Mucosa of descending colon (tissue), 3 donors: ENCODE results near the gene GALNT7. TPM values are rescaled to one million over a fixed set of nuclear protein-coding genes. Genes with fewer than 3 reads are reported as not detected.

Experiments used
- ATAC-seq: fragments of 200-7000 bp; cut with Tn5 transposase; one replicate; pipeline ENCODE4 v1.9.1; 2020; ENCODE audit warnings: mild to moderate bottlenecking, moderate library complexity
- DNase-seq, 3 donors: peaks; one replicate each; pipeline ENCODE4 v3.0.0-alpha.2; 2020
- H3K36me3 ChIP-seq: fragments of 200-600 bp; one replicate; pipeline ENCODE4 v1.8.0; 2021; ENCODE audit warnings: low read depth, mild to moderate bottlenecking
- H3K4me1 ChIP-seq: fragments of 200-600 bp; one replicate; pipeline ENCODE4 v1.8.0; 2021; ENCODE audit warnings: low read depth, mild to moderate bottlenecking
- H3K4me3 ChIP-seq: fragments of 200-600 bp; one replicate; pipeline ENCODE4 v1.8.0; 2021; ENCODE audit warnings: mild to moderate bottlenecking
- H3K9me3 ChIP-seq: fragments of 200-600 bp; one replicate; pipeline ENCODE4 v1.8.0; 2021; ENCODE audit warnings: mild to moderate bottlenecking
- intact Hi-C, 2 donors: fragments of 100-400 bp; cut with DNase I in 1 of 2; cut with micrococcal nuclease in 1 of 2; formaldehyde crosslinking; loops; one replicate each; pipeline versions ENCODE4 v1.11.0 to v1.11.1; 2022; cut with DNase I, micrococcal nuclease
- total RNA-seq, 3 donors: library from RNA; stranded (reverse); fragmentation: NEBNext Ultra II Directional in 2 of 3; extraction: Animal tissue kit (Norgen Biotek cat#: 25700) in 2 of 3; gene quantifications; one replicate each; pipeline versions ENCODE4 v1.2.1 to v1.2.4, GENCODE V29; 2021 to 2023
- TF ChIP-seq, protein P1 (sequence below): fragments of 200-600 bp; IDR thresholded peaks from one replicate; pipeline ENCODE4 v1.8.0; 2022; ENCODE audit warnings: antibody characterized with exemption, mild to moderate bottlenecking
- donor health status: DM: no; HTN: no; CAD: no; lungs with moderate emphysema.
- donor health status: DM: no; HTN: no; CAD: no.
- donor health status: DM: no; HTN: yes; CAD: no.

GALNT7 gene
- total RNA-seq, 3 donors from 2014 or later: 61.4 to 141 (median 109) TPM

DNA sequence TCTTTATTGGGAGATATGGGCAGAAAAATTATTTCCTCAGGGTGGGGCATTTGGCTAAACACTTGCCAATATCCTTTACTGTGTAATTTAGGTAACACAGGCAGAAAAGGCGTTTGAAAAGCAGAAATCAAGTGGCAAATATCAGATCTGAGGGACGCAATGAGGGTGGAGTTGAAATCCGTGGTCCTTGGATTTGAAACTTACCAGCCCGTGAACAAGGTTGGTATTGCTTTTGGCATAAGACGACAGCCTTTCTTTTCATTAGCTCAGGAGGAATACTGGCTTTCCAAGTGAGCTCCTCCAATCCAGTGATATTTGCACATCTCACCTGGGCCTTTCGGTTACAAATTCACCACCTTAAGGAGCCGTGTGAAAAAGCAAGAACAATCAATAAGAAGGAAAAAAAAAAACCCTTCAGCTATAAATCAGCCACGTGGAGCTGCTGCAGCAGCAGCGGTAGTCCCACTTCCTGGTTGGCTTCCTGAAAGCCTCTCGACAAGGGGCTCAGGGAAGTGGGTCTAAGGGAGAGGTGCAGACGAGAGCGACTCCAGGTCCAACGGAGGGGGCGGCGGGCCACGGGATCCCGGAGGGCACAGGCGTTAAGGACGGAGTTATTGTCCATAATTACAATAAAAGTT lies 734 bp upstream of the GALNT7 start:
- H3K9me3 ChIP-seq: no peaks in the 10 kb centered on the region
- H3K4me1 ChIP-seq: peaks cover 10% of the 10 kb centered on the region
- DNase-seq (peak; percentile 71 to 81 (median 78)), ATAC-seq (peak; percentile 62)
- H3K36me3 ChIP-seq: no peaks in the 10 kb centered on the region
- TF ChIP-seq, protein P1, sequence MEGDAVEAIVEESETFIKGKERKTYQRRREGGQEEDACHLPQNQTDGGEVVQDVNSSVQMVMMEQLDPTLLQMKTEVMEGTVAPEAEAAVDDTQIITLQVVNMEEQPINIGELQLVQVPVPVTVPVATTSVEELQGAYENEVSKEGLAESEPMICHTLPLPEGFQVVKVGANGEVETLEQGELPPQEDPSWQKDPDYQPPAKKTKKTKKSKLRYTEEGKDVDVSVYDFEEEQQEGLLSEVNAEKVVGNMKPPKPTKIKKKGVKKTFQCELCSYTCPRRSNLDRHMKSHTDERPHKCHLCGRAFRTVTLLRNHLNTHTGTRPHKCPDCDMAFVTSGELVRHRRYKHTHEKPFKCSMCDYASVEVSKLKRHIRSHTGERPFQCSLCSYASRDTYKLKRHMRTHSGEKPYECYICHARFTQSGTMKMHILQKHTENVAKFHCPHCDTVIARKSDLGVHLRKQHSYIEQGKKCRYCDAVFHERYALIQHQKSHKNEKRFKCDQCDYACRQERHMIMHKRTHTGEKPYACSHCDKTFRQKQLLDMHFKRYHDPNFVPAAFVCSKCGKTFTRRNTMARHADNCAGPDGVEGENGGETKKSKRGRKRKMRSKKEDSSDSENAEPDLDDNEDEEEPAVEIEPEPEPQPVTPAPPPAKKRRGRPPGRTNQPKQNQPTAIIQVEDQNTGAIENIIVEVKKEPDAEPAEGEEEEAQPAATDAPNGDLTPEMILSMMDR: no peak
- intact Hi-C loops: no loop called here
- H3K4me3 ChIP-seq: peak overlapping the region; percentile 83

DNA sequence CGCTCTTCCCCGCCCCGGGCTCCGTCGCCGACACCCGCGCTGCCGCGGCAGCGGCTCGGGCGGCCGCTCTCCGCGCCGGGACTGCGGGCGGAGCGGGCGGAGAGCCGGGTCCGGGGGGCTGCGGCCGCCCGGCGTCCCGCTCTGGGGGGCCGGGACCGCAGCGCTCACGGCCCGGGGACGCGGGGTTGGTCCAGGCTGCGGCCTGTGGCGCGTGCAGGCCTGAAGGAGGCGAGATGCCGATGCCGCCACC lies 492 bp downstream of the GALNT7 start:
- peak overlapping the region; percentile 83 for H3K4me3 ChIP-seq
- TF ChIP-seq, protein P1: no peak
- H3K4me1 ChIP-seq: peaks cover 10% of the 10 kb centered on the region
- ATAC-seq (no peak), DNase-seq (no peak)
- no peaks in the 10 kb centered on the region for H3K9me3 ChIP-seq
- intact Hi-C loops: no loop called here
- H3K36me3 ChIP-seq: no peaks in the 10 kb centered on the region

DNA sequence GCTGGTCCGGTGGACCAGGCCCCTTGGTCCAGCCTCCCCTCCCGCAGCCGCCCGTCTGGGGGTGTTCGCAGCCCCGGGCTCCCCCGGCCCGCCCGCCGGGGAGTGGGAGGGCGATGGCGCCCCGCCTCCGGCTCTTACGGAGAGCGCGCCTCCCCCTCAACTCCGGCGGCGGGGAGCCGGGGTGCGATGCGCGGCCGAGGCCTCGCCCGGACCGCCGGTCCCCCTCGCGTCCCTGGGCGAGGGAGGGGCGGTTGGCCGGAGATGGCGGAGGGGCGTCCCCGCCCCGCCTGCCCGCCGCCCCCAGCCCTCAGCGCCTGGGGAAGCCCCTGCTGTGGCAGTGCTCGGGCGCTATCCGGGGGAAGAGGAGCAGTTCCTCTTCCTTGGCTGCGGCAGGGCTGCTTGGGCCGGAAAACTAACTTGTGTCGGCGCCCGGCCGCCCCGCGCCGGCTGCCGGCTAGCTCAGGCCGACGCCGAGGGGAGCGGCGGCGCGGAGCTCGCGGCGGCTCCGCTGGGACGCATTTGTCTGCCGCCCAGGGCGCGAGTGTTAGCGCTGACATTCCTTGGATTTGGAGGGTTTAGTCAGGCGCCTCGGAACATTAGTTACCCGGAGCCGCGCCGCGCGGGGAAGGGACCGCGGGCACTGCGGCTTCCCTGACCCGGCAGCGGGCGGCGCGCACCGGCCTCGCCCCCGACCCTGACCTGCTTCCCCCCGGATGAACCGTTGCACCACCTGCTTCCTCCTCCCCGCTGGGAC lies 994 bp downstream of the GALNT7 start:
- H3K4me1 ChIP-seq: peaks cover 10% of the 10 kb centered on the region
- intact Hi-C loops: no loop called here
- TF ChIP-seq, protein P1: no peak
- H3K9me3 ChIP-seq: no peaks in the 10 kb centered on the region
- H3K4me3 ChIP-seq: peak overlapping the region; percentile 83
- peak; percentile 58 for ATAC-seq
- DNase-seq: peak; percentile 59 to 83 (median 77)
- H3K36me3 ChIP-seq: no peaks in the 10 kb centered on the region

DNA sequence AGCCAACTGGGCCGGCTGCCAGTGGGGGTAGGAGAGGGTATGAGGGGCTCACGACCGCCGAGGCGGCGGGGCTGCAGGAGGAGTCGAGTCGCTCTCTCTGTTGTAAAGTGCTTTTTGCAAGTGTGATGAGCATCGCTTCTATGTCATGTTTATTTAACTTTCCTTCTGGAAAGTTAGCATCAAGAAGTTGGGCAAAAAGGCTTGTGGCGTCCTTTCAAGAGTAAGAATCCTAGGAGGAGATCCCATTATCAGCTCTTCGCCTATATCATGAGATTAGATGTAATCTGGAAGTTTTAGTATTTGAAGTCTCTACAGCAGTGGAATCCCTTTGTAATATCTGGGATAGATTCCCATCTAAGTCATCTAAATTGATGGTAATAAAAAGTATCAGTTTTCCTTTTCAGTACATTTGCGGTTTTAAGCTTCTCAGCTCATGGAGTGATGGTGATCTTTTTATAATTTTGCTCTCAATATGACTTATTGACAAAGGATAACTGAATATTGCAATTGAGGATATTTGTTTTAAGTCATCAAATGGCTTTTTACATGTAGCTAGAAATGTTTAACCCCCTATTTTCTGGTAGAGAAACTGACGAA lies 1.7 kb downstream of the GALNT7 start:
- intact Hi-C loops: no loop called here
- H3K4me3 ChIP-seq: peak overlapping the region; percentile 83
- ATAC-seq: no peak
- H3K36me3 ChIP-seq: no peaks in the 10 kb centered on the region
- DNase-seq: no peak
- TF ChIP-seq, protein P1: no peak
- H3K9me3 ChIP-seq: no peaks in the 10 kb centered on the region
- H3K4me1 ChIP-seq: peaks cover 10% of the 10 kb centered on the region

DNA sequence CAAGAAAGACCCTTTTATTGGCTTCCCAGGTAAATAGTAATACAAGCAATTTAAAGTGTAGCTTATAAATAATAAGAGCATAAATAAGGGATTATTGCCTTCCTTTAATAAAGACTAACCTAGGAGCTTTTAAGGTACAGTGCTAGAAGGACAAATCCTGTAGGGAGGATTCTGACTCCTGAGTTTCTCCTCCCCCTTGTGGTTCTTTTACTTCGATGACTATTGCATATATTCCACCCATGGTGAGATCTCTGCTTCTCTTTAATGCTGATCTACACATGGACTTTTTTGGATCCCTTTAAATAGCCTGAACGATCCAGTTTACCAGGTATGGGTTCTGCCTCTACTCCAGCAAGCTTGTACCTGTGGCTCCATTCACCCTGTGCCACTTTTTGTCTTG lies 2.5 kb downstream of the GALNT7 start:
- TF ChIP-seq, protein P1: no peak
- peaks cover 10% of the 10 kb centered on the region for H3K4me1 ChIP-seq
- intact Hi-C loops: no loop called here
- no peaks in the 10 kb centered on the region for H3K9me3 ChIP-seq
- H3K4me3 ChIP-seq: no peak overlapping the region
- no peak for ATAC-seq
- no peaks in the 10 kb centered on the region for H3K36me3 ChIP-seq
- no peak for DNase-seq
